ENCODE results near the gene ARHGEF16.

Gene ARHGEF16

DNA sequence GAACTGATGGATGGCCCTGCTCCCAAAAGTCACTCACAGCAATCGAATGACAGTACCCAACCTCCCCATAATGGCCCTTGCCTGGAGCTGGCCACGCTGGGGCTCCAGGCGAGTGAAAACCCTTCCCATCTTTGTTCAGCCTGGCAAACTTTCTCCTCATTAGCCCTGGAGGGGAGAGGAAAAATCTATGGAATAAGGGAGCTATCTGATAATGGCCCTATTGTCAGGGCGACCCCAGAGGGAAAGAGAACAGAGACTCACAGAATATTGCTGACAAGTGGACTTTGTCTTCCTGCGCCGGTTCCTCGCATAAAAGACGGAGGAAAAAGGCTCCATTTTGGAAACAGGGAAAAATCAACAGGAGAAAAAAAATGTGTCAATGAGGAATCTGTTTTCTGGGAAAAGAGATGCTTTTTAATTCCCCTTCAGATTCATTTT, 13.0 kb upstream of the ARHGEF16 start:
- Histone ChIP-seq H3K4me3 (ENCODE audit: low read depth, low read length) (no peak overlapping the region), H3K36me3 (no peaks in the 10 kb centered on the region), H3K27me3 (ENCODE audit: insufficient read depth, low read depth, severe bottlenecking) (no peaks in the 10 kb centered on the region), H3K27ac (no peak overlapping the region), H3K9me3 (ENCODE audit: severe bottlenecking) (peaks cover 3% of the 10 kb centered on the region)
- no peak for DNase-seq
- TF ChIP-seq, protein P1, sequence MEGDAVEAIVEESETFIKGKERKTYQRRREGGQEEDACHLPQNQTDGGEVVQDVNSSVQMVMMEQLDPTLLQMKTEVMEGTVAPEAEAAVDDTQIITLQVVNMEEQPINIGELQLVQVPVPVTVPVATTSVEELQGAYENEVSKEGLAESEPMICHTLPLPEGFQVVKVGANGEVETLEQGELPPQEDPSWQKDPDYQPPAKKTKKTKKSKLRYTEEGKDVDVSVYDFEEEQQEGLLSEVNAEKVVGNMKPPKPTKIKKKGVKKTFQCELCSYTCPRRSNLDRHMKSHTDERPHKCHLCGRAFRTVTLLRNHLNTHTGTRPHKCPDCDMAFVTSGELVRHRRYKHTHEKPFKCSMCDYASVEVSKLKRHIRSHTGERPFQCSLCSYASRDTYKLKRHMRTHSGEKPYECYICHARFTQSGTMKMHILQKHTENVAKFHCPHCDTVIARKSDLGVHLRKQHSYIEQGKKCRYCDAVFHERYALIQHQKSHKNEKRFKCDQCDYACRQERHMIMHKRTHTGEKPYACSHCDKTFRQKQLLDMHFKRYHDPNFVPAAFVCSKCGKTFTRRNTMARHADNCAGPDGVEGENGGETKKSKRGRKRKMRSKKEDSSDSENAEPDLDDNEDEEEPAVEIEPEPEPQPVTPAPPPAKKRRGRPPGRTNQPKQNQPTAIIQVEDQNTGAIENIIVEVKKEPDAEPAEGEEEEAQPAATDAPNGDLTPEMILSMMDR (IDR thresholded peaks at IDR 0.05; ENCODE audit: low read depth, low read length): no peak

DNA sequence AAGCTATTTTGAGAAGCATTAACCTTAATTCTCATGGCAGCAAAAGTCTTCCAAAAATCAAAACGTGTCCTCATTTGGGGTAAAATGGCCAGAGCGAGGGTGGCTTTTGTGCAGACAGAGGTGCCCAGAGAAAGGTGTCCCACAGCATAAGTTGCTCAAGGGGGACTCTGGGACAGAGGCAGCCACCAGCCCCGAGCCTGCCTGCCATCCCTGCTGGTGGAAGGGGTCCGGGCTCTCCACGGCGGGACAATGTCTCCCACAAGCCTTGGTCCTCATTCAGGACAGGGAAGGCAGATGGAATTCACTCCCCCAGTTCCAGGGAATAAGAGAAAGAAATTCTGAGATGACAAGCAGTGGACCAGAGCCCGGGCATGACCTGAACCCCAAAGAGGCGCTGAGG, 12.6 kb upstream of the ARHGEF16 start:
- peaks cover 3% of the 10 kb centered on the region for H3K9me3 ChIP-seq (ENCODE audit: severe bottlenecking)

DNA sequence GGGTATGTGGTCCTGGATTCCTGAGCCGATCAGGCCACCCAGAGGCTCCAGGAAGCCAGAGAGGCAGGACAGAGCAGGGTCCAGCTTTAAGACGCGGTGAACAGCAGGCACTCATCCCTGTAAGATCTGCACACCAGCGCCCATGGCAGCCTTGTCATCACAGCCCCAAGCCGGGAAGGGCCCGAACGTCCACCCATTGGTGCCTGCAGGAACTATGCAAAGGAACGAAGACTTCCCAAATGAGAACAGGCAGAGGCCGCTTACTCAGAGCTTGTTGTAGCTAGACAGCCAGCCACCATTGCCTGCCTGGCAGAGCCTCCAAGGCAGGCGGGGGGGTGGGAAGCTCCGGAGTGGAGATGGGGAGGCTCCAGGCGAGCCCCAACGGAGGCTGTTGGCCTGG, 12.1 kb upstream of the ARHGEF16 start:
- peaks cover 3% of the 10 kb centered on the region for H3K9me3 ChIP-seq (ENCODE audit: severe bottlenecking)
- no peak for DNase-seq

More for the DNA sequence above, 12.6 kb upstream of the ARHGEF16 start:
- no peak overlapping the region for H3K4me3 ChIP-seq (ENCODE audit: low read depth, low read length)
- no peak for DNase-seq
- TF ChIP-seq, protein P1 (IDR thresholded peaks at IDR 0.05; ENCODE audit: low read depth, low read length): no peak
- H3K36me3 ChIP-seq: no peaks in the 10 kb centered on the region
- no peaks in the 10 kb centered on the region for H3K27me3 ChIP-seq (ENCODE audit: insufficient read depth, low read depth, severe bottlenecking)
- H3K27ac ChIP-seq: no peak overlapping the region

DNA sequence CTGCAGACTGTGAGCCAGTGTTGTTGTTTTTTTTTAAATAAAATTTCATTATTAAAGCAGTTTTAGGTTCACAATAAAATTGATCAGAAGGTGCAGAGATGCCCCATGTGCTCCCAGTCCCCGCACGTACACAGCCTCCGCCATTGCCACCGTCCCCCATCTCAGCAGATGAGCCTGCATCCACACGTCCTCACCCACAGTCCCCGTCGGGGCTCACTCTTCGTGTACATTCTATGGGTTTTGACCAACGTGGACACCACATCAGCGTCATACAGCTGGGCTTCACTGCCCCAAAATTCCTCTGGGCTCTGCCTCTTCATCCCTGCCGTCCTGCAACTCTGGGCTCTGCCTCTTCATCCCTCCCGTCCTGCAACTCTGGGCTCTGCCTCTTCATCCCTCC, 11.6 kb upstream of the ARHGEF16 start:
- Histone ChIP-seq H3K36me3 (no peaks in the 10 kb centered on the region), H3K27ac (no peak overlapping the region), H3K27me3 (ENCODE audit: insufficient read depth, low read depth, severe bottlenecking) (no peaks in the 10 kb centered on the region), H3K9me3 (ENCODE audit: severe bottlenecking) (peaks cover 8% of the 10 kb centered on the region), H3K4me3 (ENCODE audit: low read depth, low read length) (no peak overlapping the region)
- no peak for DNase-seq
- TF ChIP-seq, protein P1 (IDR thresholded peaks at IDR 0.05; ENCODE audit: low read depth, low read length): no peak

More for the DNA sequence above, 12.1 kb upstream of the ARHGEF16 start:
- Histone ChIP-seq H3K36me3 (no peaks in the 10 kb centered on the region), H3K4me3 (ENCODE audit: low read depth, low read length) (no peak overlapping the region), H3K27ac (no peak overlapping the region), H3K27me3 (ENCODE audit: insufficient read depth, low read depth, severe bottlenecking) (no peaks in the 10 kb centered on the region)
- TF ChIP-seq, protein P1 (IDR thresholded peaks at IDR 0.05; ENCODE audit: low read depth, low read length): no peak

DNA sequence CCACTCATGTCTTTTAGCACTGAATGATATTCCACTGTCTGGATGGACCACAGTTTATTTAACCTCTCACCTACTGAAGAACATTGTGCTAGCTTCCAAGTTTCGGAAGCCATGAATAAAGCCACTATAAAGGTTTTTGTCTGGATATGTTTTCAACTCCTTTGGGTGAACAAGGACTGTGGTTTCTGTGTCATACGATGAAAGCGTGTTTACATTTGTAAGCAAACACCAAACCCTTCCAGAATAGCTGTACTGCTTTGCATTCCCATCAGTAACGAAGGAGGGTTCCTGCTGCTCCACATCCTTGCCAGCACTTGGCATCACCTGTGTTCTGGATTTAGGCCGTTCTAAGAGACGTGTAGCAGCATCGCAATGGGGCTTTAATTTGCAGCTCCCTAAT, 10.7 kb upstream of the ARHGEF16 start:
- Histone ChIP-seq H3K9me3 (ENCODE audit: severe bottlenecking) (peaks cover 9% of the 10 kb centered on the region), H3K27ac (no peak overlapping the region), H3K36me3 (no peaks in the 10 kb centered on the region), H3K4me3 (ENCODE audit: low read depth, low read length) (no peak overlapping the region), H3K27me3 (ENCODE audit: insufficient read depth, low read depth, severe bottlenecking) (no peaks in the 10 kb centered on the region)
- TF ChIP-seq, protein P1 (IDR thresholded peaks at IDR 0.05; ENCODE audit: low read depth, low read length): no peak
- DNase-seq: no peak

DNA sequence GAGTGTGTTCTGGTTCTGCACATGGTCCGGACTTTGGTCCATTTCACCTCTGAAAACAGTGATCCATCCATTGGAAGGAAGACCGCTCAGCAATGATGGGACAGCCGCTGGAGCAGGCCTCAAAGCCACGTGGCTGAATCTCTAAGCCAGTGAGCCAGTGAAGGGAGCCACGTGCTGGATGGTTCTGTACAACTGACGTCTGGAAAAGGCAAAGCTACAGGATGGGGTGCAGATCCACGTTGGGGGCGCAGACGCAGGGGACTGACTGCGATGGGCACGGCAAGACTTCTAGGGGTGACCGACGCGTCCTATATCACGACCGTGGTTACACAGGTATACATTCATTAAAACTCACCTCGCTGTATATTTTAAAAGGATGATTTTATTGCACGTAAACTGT, 10.2 kb upstream of the ARHGEF16 start:
- Histone ChIP-seq H3K36me3 (no peaks in the 10 kb centered on the region), H3K27me3 (ENCODE audit: insufficient read depth, low read depth, severe bottlenecking) (no peaks in the 10 kb centered on the region), H3K27ac (no peak overlapping the region), H3K4me3 (ENCODE audit: low read depth, low read length) (no peak overlapping the region), H3K9me3 (ENCODE audit: severe bottlenecking) (peaks cover 9% of the 10 kb centered on the region)
- TF ChIP-seq, protein P1 (IDR thresholded peaks at IDR 0.05; ENCODE audit: low read depth, low read length): no peak
- DNase-seq: no peak
